ENCODE data around the gene INAFM2.

INAFM2 gene

GRCh38 chr15:40363611-40364010 lies 40.1 kb downstream of the INAFM2 start:
- H2AFZ ChIP-seq (ENCODE audit: low read length) = no peak overlapping the region
- TF ChIP-seq EZH2 (IDR thresholded peaks at IDR 0.05; ENCODE audit: borderline replicate concordance, low read length) (no peak), CTCF (IDR thresholded peaks at IDR 0.05; ENCODE audit: low read length) (no peak)
- no peaks in the 10 kb centered on the region for H3K79me2 ChIP-seq (ENCODE audit: insufficient read depth, low read length)
- no peak overlapping the region for H3K9ac ChIP-seq (ENCODE audit: low read length)
- H3K4me3 ChIP-seq (ENCODE audit: low read depth, low read length, poor library complexity, severe bottlenecking) = no peak overlapping the region
- no peaks in the 10 kb centered on the region for H3F3A ChIP-seq (ENCODE audit: insufficient read depth, low read length)
- H4K20me1 ChIP-seq (ENCODE audit: insufficient read depth, low read length) = no peaks in the 10 kb centered on the region
- H3K9me3 ChIP-seq (ENCODE audit: low read length) = no peaks in the 10 kb centered on the region
- H3K4me1 ChIP-seq (ENCODE audit: insufficient read depth, low read length, severe bottlenecking) = peaks cover 17% of the 10 kb centered on the region
- no peaks in the 10 kb centered on the region for H3K9me2 ChIP-seq (ENCODE audit: low read depth, low read length)
- no peaks in the 10 kb centered on the region for H3K27me3 ChIP-seq (ENCODE audit: insufficient read depth, low read length)
- no peak overlapping the region for H3K27ac ChIP-seq (ENCODE audit: low read depth, low read length, poor library complexity, severe bottlenecking)
- H3K4me2 ChIP-seq (ENCODE audit: low read length) = no peak overlapping the region
- H3K36me3 ChIP-seq (ENCODE audit: insufficient read depth, low read length) = no peaks in the 10 kb centered on the region

GRCh38 chr15:40364251-40364650 lies 40.8 kb downstream of the INAFM2 start:
- H3K27ac ChIP-seq (ENCODE audit: low read depth, low read length, poor library complexity, severe bottlenecking) = no peak overlapping the region
- TF ChIP-seq CTCF (IDR thresholded peaks at IDR 0.05; ENCODE audit: low read length) = no peak
- TF ChIP-seq EZH2 (IDR thresholded peaks at IDR 0.05; ENCODE audit: borderline replicate concordance, low read length) = no peak
- no peaks in the 10 kb centered on the region for H3K9me2 ChIP-seq (ENCODE audit: low read depth, low read length)
- H3K27me3 ChIP-seq (ENCODE audit: insufficient read depth, low read length) = no peaks in the 10 kb centered on the region
- no peak overlapping the region for H3K4me3 ChIP-seq (ENCODE audit: low read depth, low read length, poor library complexity, severe bottlenecking)
- H3K4me2 ChIP-seq (ENCODE audit: low read length) = no peak overlapping the region
- no peaks in the 10 kb centered on the region for H4K20me1 ChIP-seq (ENCODE audit: insufficient read depth, low read length)
- H3K9me3 ChIP-seq (ENCODE audit: low read length) = no peaks in the 10 kb centered on the region
- no peaks in the 10 kb centered on the region for H3K36me3 ChIP-seq (ENCODE audit: insufficient read depth, low read length)
- H2AFZ ChIP-seq (ENCODE audit: low read length) = no peak overlapping the region
- H3K9ac ChIP-seq (ENCODE audit: low read length) = no peak overlapping the region
- peaks cover 13% of the 10 kb centered on the region for H3K4me1 ChIP-seq (ENCODE audit: insufficient read depth, low read length, severe bottlenecking)
- H3F3A ChIP-seq (ENCODE audit: insufficient read depth, low read length) = no peaks in the 10 kb centered on the region
- no peaks in the 10 kb centered on the region for H3K79me2 ChIP-seq (ENCODE audit: insufficient read depth, low read length)

GRCh38 chr15:40365016-40365415 lies 41.5 kb downstream of the INAFM2 start:
- H3K36me3 ChIP-seq (ENCODE audit: insufficient read depth, low read length) = no peaks in the 10 kb centered on the region
- no peaks in the 10 kb centered on the region for H3K27me3 ChIP-seq (ENCODE audit: insufficient read depth, low read length)
- no peak for TF ChIP-seq EZH2 (IDR thresholded peaks at IDR 0.05; ENCODE audit: borderline replicate concordance, low read length)
- TF ChIP-seq CTCF (IDR thresholded peaks at IDR 0.05; ENCODE audit: low read length) = no peak
- H3K4me1 ChIP-seq (ENCODE audit: insufficient read depth, low read length, severe bottlenecking) = peaks cover 13% of the 10 kb centered on the region
- H3F3A ChIP-seq (ENCODE audit: insufficient read depth, low read length) = no peaks in the 10 kb centered on the region
- no peak overlapping the region for H3K9ac ChIP-seq (ENCODE audit: low read length)
- H3K4me2 ChIP-seq (ENCODE audit: low read length) = no peak overlapping the region
- H3K4me3 ChIP-seq (ENCODE audit: low read depth, low read length, poor library complexity, severe bottlenecking) = no peak overlapping the region
- no peaks in the 10 kb centered on the region for H3K79me2 ChIP-seq (ENCODE audit: insufficient read depth, low read length)
- H4K20me1 ChIP-seq (ENCODE audit: insufficient read depth, low read length) = no peaks in the 10 kb centered on the region
- H3K27ac ChIP-seq (ENCODE audit: low read depth, low read length, poor library complexity, severe bottlenecking) = no peak overlapping the region
- H3K9me2 ChIP-seq (ENCODE audit: low read depth, low read length) = no peaks in the 10 kb centered on the region
- H2AFZ ChIP-seq (ENCODE audit: low read length) = no peak overlapping the region
- H3K9me3 ChIP-seq (ENCODE audit: low read length) = no peaks in the 10 kb centered on the region

Measured in OCI-LY1 (cell line).